Measurements from ENCODE around the gene LTB4R.
"Not testable (repeated sequence)": the region's sequence is repeated elsewhere in the genome, so short reads cannot be mapped to it uniquely, and the experiment has no call there.

The LTB4R gene

DNA sequence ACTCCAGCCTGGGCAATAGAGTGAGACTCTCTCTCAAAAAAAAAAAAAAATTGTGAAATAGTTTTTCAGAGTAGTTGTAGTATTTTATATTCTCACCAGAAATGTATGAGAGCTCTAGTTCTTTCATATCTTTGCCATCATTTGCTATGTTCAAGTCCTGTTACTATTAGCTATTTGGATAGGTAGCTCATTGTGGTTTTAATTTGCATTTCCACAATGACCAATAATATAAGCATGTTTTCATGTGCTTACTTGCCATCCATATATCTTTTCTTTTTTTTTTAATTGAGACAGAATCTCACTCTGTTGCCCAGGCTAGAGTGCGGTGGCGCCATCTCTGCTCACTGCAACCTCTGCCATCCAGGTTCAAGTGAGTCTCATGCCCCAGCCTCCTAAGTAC, 36.9 kb downstream of the LTB4R start:
- DNase-seq = no peak

DNA sequence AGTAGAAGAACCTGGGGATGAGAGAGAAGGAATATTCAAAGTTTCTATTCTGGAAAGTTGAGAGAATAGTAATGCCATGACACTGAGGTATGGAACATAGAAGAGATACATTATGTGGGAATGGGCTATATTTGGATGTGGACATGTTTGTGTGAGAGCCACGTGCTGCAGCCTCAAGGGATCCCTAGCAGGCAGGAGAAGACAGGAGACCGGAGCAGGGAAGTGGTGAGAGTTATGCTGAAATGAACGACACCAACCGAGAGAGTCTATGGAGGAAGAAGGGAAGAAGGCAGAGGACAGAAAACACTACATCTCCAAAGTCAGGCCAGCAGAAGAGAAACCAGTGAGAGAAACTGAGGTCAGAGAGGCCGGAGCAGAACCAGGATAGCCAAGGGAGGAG, 38.4 kb downstream of the LTB4R start:
- no peak for DNase-seq

GRCh38 chr14:24351517-24351916, 40.2 kb downstream of the LTB4R start:
- DNase-seq = peak; percentile 65

GRCh38 chr14:24353559-24354481, 42.5 kb downstream of the LTB4R start:
- no peak for DNase-seq

GRCh38 chr14:24354482-24354825, 43.2 kb downstream of the LTB4R start:
- DNase-seq = not testable (repeated sequence)

- no peak for DNase-seq
Observed at GRCh38 chr14:24355009-24355408, 43.7 kb downstream of the LTB4R start.

GRCh38 chr14:24356208-24356607, 44.9 kb downstream of the LTB4R start:
- no peak for DNase-seq

DNA sequence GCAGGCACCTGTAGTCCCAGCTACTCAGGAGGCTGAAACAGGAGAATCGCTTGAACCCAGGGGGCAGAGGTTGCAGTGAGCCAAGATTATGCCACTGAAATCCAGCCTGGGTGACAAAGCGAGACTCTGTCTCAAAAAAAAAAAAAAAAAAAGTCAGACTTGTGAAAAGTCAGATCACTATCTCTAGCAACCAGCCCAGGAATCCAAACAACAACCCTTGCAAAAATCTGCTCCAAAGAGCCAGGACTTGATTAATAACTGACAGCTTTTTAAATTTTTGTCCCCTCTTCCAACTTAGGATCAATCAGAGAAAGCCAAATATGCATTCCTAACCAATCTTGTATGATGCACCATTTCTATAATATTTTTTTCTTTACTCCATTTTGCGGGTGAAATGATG, 49.0 kb downstream of the LTB4R start:
- no peak for DNase-seq

- no peak for DNase-seq
Observed at GRCh38 chr14:24361326-24361725, 50.0 kb downstream of the LTB4R start.

- DNase-seq = no peak
Observed at GRCh38 chr14:24362241-24362960, 51.1 kb downstream of the LTB4R start.

GRCh38 chr14:24363401-24363800, 52.1 kb downstream of the LTB4R start:
- DNase-seq = no peak

DNA sequence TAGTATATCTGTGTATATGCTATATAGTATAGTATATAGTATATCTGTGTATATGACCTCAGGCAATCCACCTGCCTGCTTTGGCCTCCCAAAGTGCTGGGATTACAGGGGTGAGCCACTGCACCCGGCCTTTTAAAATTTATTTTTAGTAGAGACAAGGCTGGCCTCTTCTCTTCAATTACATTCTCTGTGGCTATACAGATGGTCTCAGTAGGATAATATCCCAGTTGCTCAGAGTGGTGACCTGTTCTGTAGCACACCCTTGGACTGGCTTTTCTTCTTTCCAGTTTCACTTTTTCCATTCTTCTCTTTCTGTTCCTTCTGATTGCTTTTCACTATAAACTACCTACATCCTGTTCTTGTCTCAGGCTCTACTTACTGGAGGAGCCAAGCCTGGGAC, 53.5 kb downstream of the LTB4R start:
- no peak for DNase-seq

- peak; percentile 77 for DNase-seq
Observed at GRCh38 chr14:24365600-24366412, 54.5 kb downstream of the LTB4R start.

DNA sequence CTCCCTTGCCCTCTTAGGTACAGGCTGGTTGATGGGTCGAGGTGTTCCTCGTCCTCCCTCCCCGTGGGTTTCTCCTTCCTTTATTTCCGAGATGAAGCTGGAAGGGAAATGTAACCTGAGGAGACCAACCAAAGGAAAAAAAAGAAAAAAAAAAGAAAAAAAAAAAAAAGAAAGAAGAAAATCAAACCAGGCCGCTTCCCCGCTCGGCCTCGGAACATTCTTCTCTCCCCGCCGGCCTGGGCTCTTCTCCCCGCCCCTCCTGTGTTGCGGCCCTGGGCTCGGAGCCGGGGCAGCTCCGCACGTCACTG, 55.1 kb downstream of the LTB4R start:
- no peak for DNase-seq

DNA sequence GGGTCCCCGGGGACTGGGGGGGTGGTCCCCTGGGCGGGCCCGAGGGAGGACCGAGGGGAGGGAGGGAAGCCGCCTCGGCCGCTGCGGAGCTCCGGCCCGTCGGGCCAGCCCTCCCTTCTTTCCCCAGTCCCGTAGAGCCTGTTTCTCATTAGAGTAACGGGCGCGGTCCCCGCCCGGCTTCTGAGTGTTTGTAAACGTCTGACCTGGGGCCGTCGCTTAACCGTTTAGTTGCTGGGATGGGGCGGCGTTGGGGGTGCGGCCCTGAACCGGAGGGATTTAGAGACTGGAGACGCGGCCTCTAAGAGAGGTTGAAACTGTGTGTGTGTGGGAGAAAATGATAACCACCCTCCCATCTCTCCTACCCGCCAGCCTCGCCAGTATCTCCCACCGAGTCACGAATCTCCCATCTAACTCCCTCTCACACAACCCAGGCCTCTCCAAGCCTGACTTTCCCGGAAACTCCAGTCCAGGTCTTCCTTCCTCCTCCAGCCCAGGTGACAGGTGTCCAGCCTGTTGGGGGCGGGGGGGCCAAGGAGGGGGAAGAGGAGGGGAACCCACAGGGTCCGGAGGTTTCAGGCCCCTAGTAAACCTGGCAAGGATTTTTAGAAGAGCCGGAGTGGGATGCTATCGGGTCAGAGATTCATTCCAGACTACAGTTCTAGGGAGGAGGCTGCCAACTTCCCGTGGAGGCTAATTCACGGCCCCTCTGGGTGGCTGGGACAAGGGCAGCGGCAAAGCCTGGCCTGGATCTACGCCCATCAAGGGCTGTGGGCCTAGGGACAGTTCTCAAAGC, 55.6 kb downstream of the LTB4R start:
- peak; percentile 92 for DNase-seq
